Activated naive CD4-positive, alpha-beta T cell treated with anti-CD3 and anti-CD28 coated beads for 36 hours (primary cell): ENCODE results near the gene DTNA. TPM values are rescaled to one million over a fixed set of nuclear protein-coding genes. Genes with fewer than 3 reads are reported as not detected.
"Not testable (repeated sequence)": the region's sequence is repeated elsewhere in the genome, so short reads cannot be mapped to it uniquely, and the experiment has no call there.

ENCODE experiments used
- CTCF ChIA-PET: fragments of 350-600 bp; sonication (Branson Sonifier 250); formaldehyde crosslinking; loops from one replicate; lab custom pipeline; 2021; ENCODE audit warnings: antibody characterized with exemption; lab: Charles Lee
- DNase-seq: peaks from one replicate; pipeline ENCODE4 v3.0.0-alpha.2; 2020
- H3K27ac Mint-ChIP-seq: one replicate; pipeline ENCODE4 v1.8.0; 2021; ENCODE audit warnings: mild to moderate bottlenecking, mixed read lengths
- H3K27me3 Mint-ChIP-seq: one replicate; pipeline ENCODE4 v1.8.0; 2021; ENCODE audit warnings: low read depth, mixed read lengths
- H3K36me3 Mint-ChIP-seq: one replicate; pipeline ENCODE4 v1.8.0; 2021; ENCODE audit warnings: low read depth, mixed read lengths
- H3K4me1 Mint-ChIP-seq: one replicate; pipeline ENCODE4 v1.8.0; 2021; ENCODE audit warnings: low read depth, mixed read lengths
- H3K4me3 Mint-ChIP-seq: one replicate; pipeline ENCODE4 v1.8.0; 2021; ENCODE audit warnings: mild to moderate bottlenecking, moderate library complexity, mixed read lengths
- H3K9me3 Mint-ChIP-seq: one replicate; pipeline ENCODE4 v1.8.0; 2021; ENCODE audit warnings: mixed read lengths
- intact Hi-C: fragments of 100-400 bp; cut with micrococcal nuclease; formaldehyde crosslinking; loops from one replicate; pipeline ENCODE4 v1.15.1; 2023
- total RNA-seq, 2 experiments: library from RNA; stranded (reverse); gene quantifications; one replicate each; pipeline ENCODE4 v1.2.3, GENCODE V29; 2021

Gene DTNA
- total RNA-seq, 2 experiments from 2014 or later = 0.27 to 0.43 TPM

DNA sequence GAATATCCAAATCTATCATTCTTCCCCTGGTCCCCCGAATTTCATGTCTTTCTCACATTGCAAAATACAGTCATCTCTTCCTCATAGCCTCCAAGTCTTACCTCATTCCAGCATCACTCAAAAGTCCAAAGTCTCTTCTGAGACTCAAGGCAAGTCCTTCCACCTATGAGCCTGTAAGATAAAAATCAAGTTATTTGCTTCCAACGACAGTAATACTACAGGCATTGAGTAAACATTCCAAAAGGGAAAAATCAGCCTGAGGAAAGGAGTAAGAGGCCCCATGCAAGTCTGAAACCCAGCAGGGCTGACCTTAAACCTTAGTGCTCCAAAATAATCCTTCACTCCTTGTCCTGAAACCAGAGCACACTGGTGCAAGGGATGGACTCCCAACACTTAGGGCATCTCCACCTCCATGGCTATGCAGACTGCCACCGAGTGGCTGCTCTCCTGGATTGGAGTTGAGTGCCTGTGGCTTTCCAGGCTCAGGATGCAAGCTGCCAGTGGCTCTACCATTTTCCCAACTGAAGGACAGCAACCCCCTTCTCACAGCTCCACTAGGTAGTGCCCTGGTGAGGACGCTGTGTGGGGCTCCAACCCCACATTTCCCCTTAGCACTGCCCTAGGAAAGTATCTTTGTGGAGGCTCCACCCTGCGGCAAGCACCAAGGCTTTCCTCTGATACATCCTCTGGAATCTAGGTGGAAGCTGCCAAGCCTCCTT lies 16.3 kb downstream of the DTNA start:
- Mint-ChIP-seq H3K27me3 (peaks cover 6% of the 10 kb centered on the region), H3K4me1 (peaks cover 3% of the 10 kb centered on the region), H3K36me3 (no peaks in the 10 kb centered on the region), H3K4me3 (no peak overlapping the region), H3K27ac (no peak overlapping the region), H3K9me3 (peaks cover 2% of the 10 kb centered on the region)
- DNase-seq = no peak
- CTCF ChIA-PET = interaction anchor here (0.8 kb wide), 1 partner anchor 231 kb away, joined by 3 read pairs; no protein-coding TSS in a partner anchor
- intact Hi-C loops = loop anchor here (5.0 kb wide), 1 partner anchor 176 kb away; no protein-coding TSS in a partner anchor

DNA sequence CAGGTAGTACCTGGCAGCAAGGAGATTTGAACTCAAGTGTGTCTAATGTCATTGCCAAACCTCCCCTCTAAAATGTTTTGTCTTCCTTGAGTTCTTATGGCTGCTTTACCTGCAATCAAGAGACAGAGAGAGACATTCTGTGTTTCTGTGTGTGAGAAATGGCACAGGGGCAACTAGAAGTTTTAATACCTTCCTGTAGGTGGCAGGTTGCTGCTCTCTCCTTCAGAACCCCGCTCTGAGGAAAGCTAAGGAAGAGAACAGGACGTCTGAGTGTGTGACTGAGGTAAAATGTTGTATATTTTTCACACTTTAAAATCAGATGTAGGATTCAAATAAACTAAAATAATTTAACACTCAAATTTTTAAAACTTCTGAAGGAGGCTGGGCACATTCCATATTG lies 19.2 kb downstream of the DTNA start:
- intact Hi-C loops = loop anchor here (1.0 to 5.0 kb wide), 2 partner anchors 59 to 173 kb away; no protein-coding TSS in a partner anchor
- H3K27me3 Mint-ChIP-seq = peaks cover 10% of the 10 kb centered on the region
- H3K9me3 Mint-ChIP-seq = peaks cover 2% of the 10 kb centered on the region
- no peak overlapping the region for H3K4me3 Mint-ChIP-seq
- H3K36me3 Mint-ChIP-seq = no peaks in the 10 kb centered on the region
- CTCF ChIA-PET = interaction anchor here (0.6 to 1.4 kb wide), 5 partner anchors 11 to 111 kb away, joined by 3 to 4 read pairs (median 3); no protein-coding TSS in a partner anchor
- peak; percentile 9 for DNase-seq
- no peak overlapping the region for H3K27ac Mint-ChIP-seq
- H3K4me1 Mint-ChIP-seq = peaks cover 3% of the 10 kb centered on the region

DNA sequence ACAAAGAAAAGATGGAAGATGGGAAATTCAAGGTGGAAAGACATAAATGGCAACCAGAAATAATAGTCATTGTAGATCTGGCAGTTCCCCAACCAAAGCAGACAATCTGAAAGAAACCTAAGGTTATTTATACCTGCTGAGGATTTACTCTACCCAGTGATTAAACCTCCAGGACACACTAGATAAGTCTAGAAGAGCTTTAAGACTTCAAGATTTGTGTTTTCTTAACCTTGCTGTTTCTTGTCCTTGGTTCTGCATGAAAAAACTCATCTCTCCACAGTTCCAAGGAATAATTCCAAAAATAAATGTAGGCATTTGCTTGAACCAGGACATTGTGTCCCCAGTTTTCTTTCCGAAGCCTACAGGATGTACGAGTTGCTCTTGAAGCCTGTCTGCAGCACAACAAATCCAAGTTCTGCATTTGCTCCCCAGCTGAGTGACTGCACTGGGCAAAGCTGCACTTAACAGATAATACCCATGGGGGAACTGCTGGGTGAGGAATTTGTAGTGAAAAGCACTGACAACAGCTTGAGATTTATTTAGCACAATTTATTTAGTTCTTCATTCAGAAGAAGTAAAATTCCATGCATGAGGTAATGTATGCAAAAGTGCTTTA lies 19.8 kb downstream of the DTNA start:
- Mint-ChIP-seq H3K4me3 (no peak overlapping the region), H3K27ac (no peak overlapping the region), H3K27me3 (peaks cover 10% of the 10 kb centered on the region), H3K36me3 (no peaks in the 10 kb centered on the region), H3K9me3 (no peaks in the 10 kb centered on the region), H3K4me1 (peaks cover 3% of the 10 kb centered on the region)
- no peak for DNase-seq
- CTCF ChIA-PET = interaction anchor here (0.6 to 1.4 kb wide), 5 partner anchors 10 to 110 kb away, joined by 3 to 4 read pairs (median 3); no protein-coding TSS in a partner anchor
- intact Hi-C loops = loop anchor here (1.0 to 5.0 kb wide), 2 partner anchors 58 to 172 kb away; no protein-coding TSS in a partner anchor

DNA sequence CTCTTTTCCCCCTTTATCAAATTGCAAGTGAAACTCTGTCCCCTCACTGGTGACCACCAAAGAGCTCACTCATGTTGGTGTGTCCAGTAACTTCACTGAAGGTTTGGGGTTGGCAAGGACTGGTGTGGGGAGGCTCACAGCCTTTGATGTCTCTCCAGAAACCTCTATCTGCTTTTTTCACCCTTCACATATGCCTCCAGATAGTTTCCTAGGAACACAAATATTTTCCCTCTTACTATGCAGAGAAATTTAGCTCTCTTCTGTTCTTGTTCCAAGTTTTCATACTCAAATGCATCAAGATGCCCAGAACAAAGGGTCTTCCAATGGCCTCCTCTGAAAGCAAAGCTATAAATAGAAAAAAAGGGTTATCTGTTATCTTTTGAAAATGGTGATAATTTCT lies 20.7 kb downstream of the DTNA start:
- Mint-ChIP-seq H3K36me3 (no peaks in the 10 kb centered on the region), H3K4me1 (peaks cover 3% of the 10 kb centered on the region), H3K27ac (no peak overlapping the region), H3K4me3 (no peak overlapping the region), H3K27me3 (peaks cover 10% of the 10 kb centered on the region), H3K9me3 (no peaks in the 10 kb centered on the region)
- CTCF ChIA-PET = no interaction called here
- intact Hi-C loops = no loop called here
- no peak for DNase-seq

DNA sequence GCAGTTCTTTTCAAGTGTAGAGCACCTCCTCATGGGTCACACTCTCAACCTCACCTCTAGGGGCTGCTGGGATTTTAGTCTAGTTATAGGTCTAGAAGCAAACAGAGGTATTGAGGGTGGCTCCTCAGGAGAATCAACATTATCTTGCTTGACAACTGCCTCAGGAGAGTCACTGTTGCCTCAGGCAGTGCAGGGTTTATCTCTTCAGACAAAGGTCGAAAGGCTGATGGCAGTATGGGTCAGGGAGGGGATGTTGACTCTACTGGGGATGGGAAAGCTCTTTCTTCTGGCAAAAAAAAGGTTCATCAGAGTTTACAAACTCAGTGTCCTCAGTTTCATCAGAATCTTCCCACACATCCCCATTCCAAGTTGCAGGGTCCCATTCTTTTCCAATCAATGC lies 24.0 kb downstream of the DTNA start:
- H3K27me3 Mint-ChIP-seq = peaks cover 7% of the 10 kb centered on the region
- no peak overlapping the region for H3K4me3 Mint-ChIP-seq
- H3K9me3 Mint-ChIP-seq = no peaks in the 10 kb centered on the region
- no peak for DNase-seq
- CTCF ChIA-PET = no interaction called here
- no peaks in the 10 kb centered on the region for H3K36me3 Mint-ChIP-seq
- H3K4me1 Mint-ChIP-seq = peaks cover 3% of the 10 kb centered on the region
- intact Hi-C loops = no loop called here
- H3K27ac Mint-ChIP-seq = no peak overlapping the region

DNA sequence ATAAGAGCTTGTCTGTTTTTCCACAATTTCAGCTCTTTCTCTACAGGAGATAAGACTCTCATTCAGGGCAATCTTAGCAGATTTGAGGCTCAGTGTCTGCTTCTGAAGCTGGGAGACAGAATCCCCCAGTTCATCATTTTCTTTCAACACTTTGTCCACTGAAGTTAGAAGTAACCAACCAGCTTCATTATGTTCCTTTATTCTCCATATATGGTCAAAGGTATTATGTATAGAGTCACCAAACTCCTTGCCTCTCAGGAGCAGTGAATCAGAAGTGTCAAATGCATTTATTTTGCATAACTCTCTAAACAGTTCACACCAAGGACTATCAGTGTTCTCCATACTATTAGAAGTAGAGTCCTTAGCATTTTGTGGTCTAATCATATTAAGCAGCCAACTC lies 24.4 kb downstream of the DTNA start:
- H3K4me3 Mint-ChIP-seq, DNase-seq, H3K9me3 Mint-ChIP-seq, H3K36me3 Mint-ChIP-seq, CTCF ChIA-PET, H3K4me1 Mint-ChIP-seq, intact Hi-C loops, H3K27me3 Mint-ChIP-seq, H3K27ac Mint-ChIP-seq: not testable (repeated sequence)

DNA sequence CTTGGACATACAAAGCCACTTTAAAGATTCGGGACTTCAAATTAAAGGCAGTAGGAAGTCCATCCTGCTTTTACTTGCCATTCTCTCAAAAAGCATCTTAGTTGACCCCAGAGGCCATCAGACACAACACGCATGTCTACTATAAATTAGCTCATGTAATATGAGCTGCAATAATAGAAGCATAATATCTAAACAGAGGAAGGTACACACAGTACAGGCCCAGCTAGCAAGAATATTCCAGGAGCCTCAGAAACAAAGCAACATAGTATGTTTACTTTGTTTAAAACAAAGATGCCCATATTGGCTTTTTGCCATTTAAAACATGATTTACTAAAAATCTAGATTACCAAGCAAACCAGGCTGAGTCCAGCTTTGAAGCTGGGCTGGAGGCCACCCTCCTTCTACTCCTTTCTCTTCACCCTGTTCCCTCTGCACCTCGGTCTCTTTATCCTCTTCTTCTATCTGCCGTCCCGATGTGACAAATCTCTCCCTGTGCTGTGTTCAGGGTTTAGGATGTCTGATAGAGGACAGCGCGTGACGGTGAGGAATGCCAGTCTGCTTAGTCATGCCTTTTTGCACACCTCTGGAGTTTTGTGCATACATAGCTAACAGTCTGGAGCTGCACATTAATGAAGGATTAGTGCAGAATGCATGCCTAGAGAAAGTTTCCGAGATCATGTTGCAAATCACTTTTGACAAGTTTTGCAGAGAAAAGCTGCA lies 28.2 kb downstream of the DTNA start:
- H3K36me3 Mint-ChIP-seq = no peaks in the 10 kb centered on the region
- DNase-seq = no peak
- H3K4me1 Mint-ChIP-seq = no peaks in the 10 kb centered on the region
- no peaks in the 10 kb centered on the region for H3K9me3 Mint-ChIP-seq
- intact Hi-C loops = no loop called here
- no peak overlapping the region for H3K4me3 Mint-ChIP-seq
- no peaks in the 10 kb centered on the region for H3K27me3 Mint-ChIP-seq
- H3K27ac Mint-ChIP-seq = no peak overlapping the region
- CTCF ChIA-PET = interaction anchor here (1.2 kb wide), 1 partner anchor 75 kb away, joined by 4 read pairs; no protein-coding TSS in a partner anchor

DNA sequence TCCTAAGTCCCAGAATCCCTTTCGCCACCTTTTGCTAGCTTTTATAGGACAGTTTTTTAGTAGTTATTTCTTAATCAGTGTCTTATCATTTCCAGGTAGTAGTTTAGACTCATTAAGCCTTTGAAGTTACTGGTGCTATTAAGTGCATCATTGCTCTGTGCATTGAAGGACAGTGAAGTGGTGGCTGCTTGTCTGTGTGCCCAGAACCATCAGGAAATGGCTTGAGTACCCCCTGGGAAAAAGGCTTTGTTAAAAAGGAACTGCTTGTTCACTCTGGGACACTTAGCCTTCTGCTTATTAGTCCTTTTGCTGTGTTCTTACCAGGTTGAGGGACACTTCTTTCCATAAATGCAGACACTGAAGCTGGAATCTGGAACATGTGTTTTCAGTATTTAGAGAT lies 30.0 kb downstream of the DTNA start:
- H3K27me3 Mint-ChIP-seq = peaks cover 3% of the 10 kb centered on the region
- no peaks in the 10 kb centered on the region for H3K9me3 Mint-ChIP-seq
- no peak for DNase-seq
- no peaks in the 10 kb centered on the region for H3K36me3 Mint-ChIP-seq
- no peak overlapping the region for H3K4me3 Mint-ChIP-seq
- no peaks in the 10 kb centered on the region for H3K4me1 Mint-ChIP-seq
- CTCF ChIA-PET = interaction anchor here (1.0 kb wide), 1 partner anchor 11 kb away, joined by 3 read pairs; no protein-coding TSS in a partner anchor
- no peak overlapping the region for H3K27ac Mint-ChIP-seq
- intact Hi-C loops = no loop called here

DNA sequence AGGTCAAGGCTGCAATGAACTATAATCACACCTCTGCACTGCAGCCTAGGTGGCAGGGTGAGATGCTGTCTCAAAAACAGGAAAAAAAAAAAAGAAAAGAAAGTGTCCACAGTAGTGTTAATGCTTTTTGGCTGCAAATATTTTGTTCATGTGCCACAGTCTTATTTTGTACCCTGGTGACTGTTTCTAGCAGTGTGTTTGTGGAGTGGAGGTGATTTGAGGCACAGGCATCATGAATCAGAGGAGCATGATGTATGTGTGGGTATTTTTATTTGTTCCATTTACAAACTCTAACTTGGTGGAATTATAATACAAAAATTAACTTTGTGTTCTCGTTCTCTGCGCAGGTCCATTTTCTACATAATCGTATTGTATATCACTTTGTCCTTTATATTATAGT lies 30.6 kb downstream of the DTNA start:
- CTCF ChIA-PET = no interaction called here
- H3K36me3 Mint-ChIP-seq = no peaks in the 10 kb centered on the region
- intact Hi-C loops = no loop called here
- H3K4me1 Mint-ChIP-seq = no peaks in the 10 kb centered on the region
- H3K27me3 Mint-ChIP-seq = peaks cover 3% of the 10 kb centered on the region
- H3K27ac Mint-ChIP-seq = no peak overlapping the region
- DNase-seq = no peak
- no peaks in the 10 kb centered on the region for H3K9me3 Mint-ChIP-seq
- no peak overlapping the region for H3K4me3 Mint-ChIP-seq

DNA sequence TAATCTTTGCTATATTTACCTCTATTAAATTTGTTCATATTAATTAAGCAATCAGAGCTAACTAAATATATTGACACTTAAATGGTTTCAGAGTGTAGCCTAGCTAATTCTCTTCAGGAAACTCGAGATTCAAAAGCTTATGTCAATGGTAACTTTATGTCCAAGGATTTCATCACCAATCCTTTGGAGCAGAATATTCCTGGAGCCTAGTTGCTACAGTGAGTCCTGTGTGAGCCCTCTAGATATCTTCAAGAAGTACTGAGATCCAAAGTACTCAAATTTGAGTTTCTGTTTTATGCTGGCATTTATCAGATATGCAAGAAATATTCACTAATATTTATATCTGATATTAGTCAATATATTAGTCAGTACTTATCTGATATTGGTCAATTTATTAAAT lies 31.3 kb downstream of the DTNA start:
- CTCF ChIA-PET = no interaction called here
- DNase-seq = no peak
- H3K36me3 Mint-ChIP-seq = no peaks in the 10 kb centered on the region

DNA sequence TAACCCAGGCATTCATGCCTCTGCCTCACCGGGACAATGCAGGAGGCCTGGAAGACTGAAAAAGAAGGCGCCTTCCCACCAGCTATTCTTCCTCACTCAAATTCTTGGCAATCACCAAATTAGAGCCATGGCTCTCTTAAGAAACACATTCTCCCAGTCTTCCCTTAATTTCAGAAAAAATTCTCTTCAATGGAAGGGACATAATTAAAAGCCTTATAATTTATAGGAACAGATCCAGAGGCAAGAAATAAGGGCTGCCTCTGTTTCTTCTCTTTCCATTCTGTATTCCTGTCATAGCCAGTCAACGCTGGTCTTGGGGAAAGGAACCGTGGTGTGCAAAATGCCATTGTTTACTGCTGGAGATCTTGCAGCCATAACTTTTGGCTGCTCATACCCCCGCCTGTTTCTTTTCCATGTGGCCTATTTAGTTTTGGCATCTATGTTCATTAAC lies 32.8 kb downstream of the DTNA start:
- H3K27ac Mint-ChIP-seq = no peak overlapping the region
- intact Hi-C loops = no loop called here
- CTCF ChIA-PET = no interaction called here

More for the DNA sequence above, 31.3 kb downstream of the DTNA start:
- Mint-ChIP-seq H3K27me3 (peaks cover 3% of the 10 kb centered on the region), H3K9me3 (no peaks in the 10 kb centered on the region), H3K27ac (no peak overlapping the region), H3K4me1 (no peaks in the 10 kb centered on the region), H3K4me3 (no peak overlapping the region)
- intact Hi-C loops = no loop called here

DNA sequence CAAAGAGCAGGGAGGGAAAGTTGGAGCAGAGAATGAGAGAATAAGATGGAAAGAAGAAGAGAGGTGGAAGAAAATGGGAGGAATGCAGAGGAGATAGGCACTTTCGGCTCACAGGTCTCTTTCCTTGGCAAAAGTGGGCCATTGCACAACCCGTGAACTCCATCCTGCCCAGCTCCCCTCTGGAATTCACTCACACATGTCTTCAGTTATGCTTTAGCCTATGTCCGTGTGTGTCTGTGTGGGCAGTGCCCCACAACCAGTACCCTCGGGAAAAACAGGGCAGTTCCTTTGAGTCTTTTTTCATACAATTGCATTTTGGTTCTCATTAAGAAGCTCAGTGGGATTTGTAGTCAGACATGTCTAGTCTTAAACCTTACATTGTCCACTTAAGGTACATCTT lies 34.5 kb downstream of the DTNA start:
- intact Hi-C loops = no loop called here
- DNase-seq = no peak
- Mint-ChIP-seq H3K4me1 (no peaks in the 10 kb centered on the region), H3K4me3 (no peak overlapping the region), H3K36me3 (no peaks in the 10 kb centered on the region), H3K27ac (no peak overlapping the region), H3K27me3 (peaks cover 3% of the 10 kb centered on the region), H3K9me3 (no peaks in the 10 kb centered on the region)
- CTCF ChIA-PET = no interaction called here

More for the DNA sequence above, 32.8 kb downstream of the DTNA start:
- H3K4me1 Mint-ChIP-seq = no peaks in the 10 kb centered on the region
- no peak overlapping the region for H3K4me3 Mint-ChIP-seq
- H3K27me3 Mint-ChIP-seq = peaks cover 3% of the 10 kb centered on the region
- DNase-seq = no peak
- H3K9me3 Mint-ChIP-seq = no peaks in the 10 kb centered on the region
- H3K36me3 Mint-ChIP-seq = no peaks in the 10 kb centered on the region
